GM12878 (cell line): ENCODE measurements around the gene KBTBD2. TPM values are rescaled to one million over a fixed set of nuclear protein-coding genes. Genes with fewer than 3 reads are reported as not detected.
A peak's percentile ranks its signal among the peaks of the same experiment; 100 is the strongest.

Experiments
- ATAC-seq: fragments of 200-7000 bp; cut with Tn5 transposase; 3 replicates; pipeline ENCODE4 v1.9.1; 2020; ENCODE audit warnings: mild to moderate bottlenecking, moderate library complexity
- BruUV-seq: library from RNA; stranded (reverse); fragments of 400-500 nt; replicated peaks from 2 replicates; lab custom pipeline; 2021; lab: Mats Ljungman, UMichigan
- CTCF ChIA-PET: fragments of 300-600 bp; sonication (Branson Sonifier 250); formaldehyde crosslinking; extraction: SDS; loops from one replicate; lab custom pipeline; 2021; ENCODE audit warnings: inconsistent platforms; lab: Yijun Ruan, JAX
- POLR2A ChIA-PET: fragments of 350-600 bp; formaldehyde crosslinking; extraction: SDS; loops from one replicate; lab custom pipeline; 2021; ENCODE audit warnings: inconsistent platforms; lab: Charles Lee
- RAD21 ChIA-PET: fragments of 300-600 bp; sonication (Branson Sonifier 250); formaldehyde crosslinking; loops from one replicate; lab custom pipeline; 2023; ENCODE audit warnings: antibody characterized with exemption; ENCODE audit not compliant: unreplicated experiment; lab: Charles Lee
- SMC1A ChIA-PET: fragments of 300-600 bp; sonication (Branson Sonifier 250); formaldehyde crosslinking; loops from one replicate; lab custom pipeline; 2023; ENCODE audit not compliant: unreplicated experiment, uncharacterized antibody; lab: Charles Lee
- DNase-seq: peaks from one replicate; pipeline ENCODE4 v3.0.0-alpha.2; 2011; ENCODE audit warnings: low read depth, low spot score
- FAIRE-seq: peaks from 3 replicates; lab custom pipeline; 2011; peaks lifted over from hg19 to GRCh38; lab: Jason Lieb, UNC
- H2AFZ ChIP-seq: 2 replicates; pipeline ENCODE4 v1.6.0; 2011; ENCODE audit warnings: low read depth, low read length, control low read depth; ENCODE audit not compliant: control insufficient read depth
- H3K27ac ChIP-seq: 2 replicates; pipeline ENCODE4 v1.5.1; 2011; ENCODE audit warnings: control low read depth; ENCODE audit not compliant: control insufficient read depth, insufficient read depth
- H3K27me3 ChIP-seq, 2 experiments: replicated peaks in 1 of 2; 2 replicates each; pipeline versions ENCODE4 v1.6.0 to v1.6.1; 2011; ENCODE audit warnings: low read length in 1 of 2; ENCODE audit not compliant: control insufficient read depth in 2 of 2, insufficient read depth in 2 of 2
- H3K36me3 ChIP-seq, 2 experiments: 2 replicates each; pipeline ENCODE4 v1.5.1; 2011; ENCODE audit warnings: low read length in 1 of 2; ENCODE audit not compliant: control insufficient read depth in 2 of 2, insufficient read depth in 2 of 2
- H3K4me1 ChIP-seq: 2 replicates; pipeline ENCODE4 v1.6.1; 2011; ENCODE audit warnings: mild to moderate bottlenecking, low read length, moderate library complexity, mixed read lengths; ENCODE audit not compliant: control insufficient read depth, insufficient read depth
- H3K4me2 ChIP-seq: 2 replicates; pipeline ENCODE4 v1.6.0; 2011; ENCODE audit warnings: control low read depth; ENCODE audit not compliant: control insufficient read depth, insufficient read depth
- H3K4me3 ChIP-seq: fragments of 200-600 bp; sonication (generic); 2 replicates; pipeline ENCODE4 v1.5.1; 2016
- H3K79me2 ChIP-seq: 2 replicates; pipeline ENCODE4 v1.6.0; 2011; ENCODE audit warnings: low read length; ENCODE audit not compliant: control insufficient read depth, insufficient read depth
- H3K9ac ChIP-seq: 2 replicates; pipeline ENCODE4 v1.8.0; 2011; ENCODE audit warnings: low read length, control low read depth, mixed read lengths; ENCODE audit not compliant: control insufficient read depth, insufficient read depth
- H3K9me3 ChIP-seq: replicated peaks from 3 replicates; pipeline ENCODE4 v1.5.1; 2011; ENCODE audit warnings: mild to moderate bottlenecking, low read length; ENCODE audit not compliant: control insufficient read depth, insufficient read depth
- H4K20me1 ChIP-seq: 2 replicates; pipeline ENCODE4 v1.6.0; 2011; ENCODE audit not compliant: control insufficient read depth, insufficient read depth
- CBX5 ChIP-seq: sonication (generic); IDR thresholded peaks from 2 replicates; pipeline ENCODE4 v1.6.1; 2016; ENCODE audit warnings: low read depth, moderate library complexity, mild to moderate bottlenecking, inconsistent platforms
- GABPA ChIP-seq: IDR thresholded peaks from 2 replicates; pipeline ENCODE4 v1.6.1; 2014; ENCODE audit warnings: antibody characterized with exemption, low read depth, mild to moderate bottlenecking, inconsistent platforms
- JUNB ChIP-seq: IDR thresholded peaks from 2 replicates; pipeline ENCODE4 v1.6.1; 2016; ENCODE audit warnings: antibody characterized with exemption, mild to moderate bottlenecking
- KLF5 ChIP-seq: fragments of 450-650 bp; IDR thresholded peaks from 2 replicates; pipeline ENCODE4 v1.6.1; 2014; ENCODE audit warnings: mild to moderate bottlenecking; ENCODE audit not compliant: partially characterized antibody
- NBN ChIP-seq: fragments of 450-650 bp; IDR thresholded peaks from 2 replicates; pipeline ENCODE4 v1.6.1; 2016
- REST ChIP-seq: IDR thresholded peaks from 2 replicates; pipeline ENCODE4 v1.6.1; 2012; ENCODE audit warnings: mild to moderate bottlenecking, low read depth, low read length
- TAF1 ChIP-seq: IDR thresholded peaks from 2 replicates; pipeline ENCODE4 v1.6.1; 2011; ENCODE audit warnings: mild to moderate bottlenecking, low read depth, low read length, borderline replicate concordance
- TCF3 ChIP-seq: IDR thresholded peaks from 2 replicates; pipeline ENCODE4 v1.6.1; 2012; ENCODE audit warnings: low read depth, mild to moderate bottlenecking, low read length, borderline replicate concordance; ENCODE audit not compliant: insufficient read depth
- USF1 ChIP-seq: IDR thresholded peaks from 2 replicates; pipeline ENCODE4 v1.6.1; 2011; ENCODE audit warnings: borderline replicate concordance, low read depth, mild to moderate bottlenecking, moderate library complexity, mixed read lengths, low read length; ENCODE audit not compliant: insufficient read depth; ENCODE audit errors: extremely low read length
- ZBED1 ChIP-seq: IDR thresholded peaks from 2 replicates; pipeline ENCODE4 v1.6.1; 2016; ENCODE audit warnings: borderline replicate concordance
- ZZZ3 ChIP-seq: IDR thresholded peaks from 2 replicates; pipeline ENCODE4 v1.6.1; 2011; ENCODE audit warnings: low read depth; ENCODE audit not compliant: control insufficient read depth, insufficient read length
- WGBS: methylation state at CpG from one replicate; pipeline ENCODE4 v1.1.6; 2016; ENCODE audit warnings: low lambda C conversion rate; ENCODE audit not compliant: insufficient replicate concordance, insufficient coverage; ENCODE audit errors: missing lambda C conversion rate; 5-methylcytosine and 5-hydroxymethylcytosine counted together
- in situ Hi-C: fragments of 300-500 bp; cut with MboI; formaldehyde crosslinking; loops from 9 replicates; pipeline ENCODE4 v1.14.3; 2018; ENCODE audit warnings: mixed read lengths
- intact Hi-C: fragments of 100-400 bp; cut with micrococcal nuclease; formaldehyde crosslinking; loops from one replicate; pipeline ENCODE4 v1.14.2; 2022; ENCODE audit not compliant: unreplicated experiment
- polyA plus RNA-seq, 11 experiments: library from polyadenylated mRNA; depleted of rRNA in 4 of 11; unstranded in 6 of 11; stranded (reverse) in 5 of 11; fragments of >200 nt; fragmentation: Nextera tagmentation in 4 of 11; fragmentation: Illumina TruSeq in 1 of 11; extraction: Ambion mirVana in 4 of 11; extraction: Trizol in 1 of 11; gene quantifications; 1 replicate in 1 of 11; 2 replicates in 10 of 11; pipeline versions ENCODE4 v1.2.1 to v1.2.3, GENCODE V29; 2011 to 2016; ENCODE audit warnings: inconsistent platforms in 2 of 11, missing spikeins in 2 of 11, low read depth in 1 of 11
- total RNA-seq, 4 experiments: library from RNA; depleted of rRNA in 3 of 4; stranded (reverse); fragments of >200 nt in 3 of 4; fragmentation: Illumina TruSeq in 1 of 4; extraction: Trizol in 1 of 4; gene quantifications; 2 replicates each; pipeline versions ENCODE4 v1.2.1 to v1.2.3, GENCODE V29; 2013 to 2021
- TF ChIP-seq, protein P1 (sequence below): fragments of 450-650 bp; IDR thresholded peaks from 2 replicates; pipeline ENCODE4 v1.6.1; 2017; ENCODE audit warnings: mild to moderate bottlenecking, moderate library complexity
- TF ChIP-seq, protein P2 (sequence below): fragments of 450-650 bp; IDR thresholded peaks from 2 replicates; pipeline ENCODE4 v1.6.1; 2014; ENCODE audit warnings: mild to moderate bottlenecking

KBTBD2 gene
- total and polyA plus RNA-seq, 10 of the 15 experiments (the other 5 are each of a cell fraction or from before 2014, with no cell fraction given), result 8.1 to 22.3 (median 16.2) TPM

DNA sequence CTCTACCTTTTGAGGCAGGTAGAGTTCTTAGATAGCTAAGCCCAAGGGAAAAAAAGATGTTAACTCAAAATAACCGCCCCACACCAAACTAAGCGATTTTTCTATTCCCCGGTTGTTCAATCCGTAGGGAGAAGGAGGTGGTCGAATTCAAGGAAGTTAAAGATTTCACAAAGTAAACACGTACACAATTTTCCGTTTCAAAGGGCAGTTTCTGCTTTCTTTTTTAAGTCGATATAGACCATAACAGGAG is 842 bp downstream of the KBTBD2 start:
- H3K27me3 ChIP-seq, result no peaks in the 10 kb centered on the region
- TF ChIP-seq KLF5, result no peak
- TF ChIP-seq, protein P1, sequence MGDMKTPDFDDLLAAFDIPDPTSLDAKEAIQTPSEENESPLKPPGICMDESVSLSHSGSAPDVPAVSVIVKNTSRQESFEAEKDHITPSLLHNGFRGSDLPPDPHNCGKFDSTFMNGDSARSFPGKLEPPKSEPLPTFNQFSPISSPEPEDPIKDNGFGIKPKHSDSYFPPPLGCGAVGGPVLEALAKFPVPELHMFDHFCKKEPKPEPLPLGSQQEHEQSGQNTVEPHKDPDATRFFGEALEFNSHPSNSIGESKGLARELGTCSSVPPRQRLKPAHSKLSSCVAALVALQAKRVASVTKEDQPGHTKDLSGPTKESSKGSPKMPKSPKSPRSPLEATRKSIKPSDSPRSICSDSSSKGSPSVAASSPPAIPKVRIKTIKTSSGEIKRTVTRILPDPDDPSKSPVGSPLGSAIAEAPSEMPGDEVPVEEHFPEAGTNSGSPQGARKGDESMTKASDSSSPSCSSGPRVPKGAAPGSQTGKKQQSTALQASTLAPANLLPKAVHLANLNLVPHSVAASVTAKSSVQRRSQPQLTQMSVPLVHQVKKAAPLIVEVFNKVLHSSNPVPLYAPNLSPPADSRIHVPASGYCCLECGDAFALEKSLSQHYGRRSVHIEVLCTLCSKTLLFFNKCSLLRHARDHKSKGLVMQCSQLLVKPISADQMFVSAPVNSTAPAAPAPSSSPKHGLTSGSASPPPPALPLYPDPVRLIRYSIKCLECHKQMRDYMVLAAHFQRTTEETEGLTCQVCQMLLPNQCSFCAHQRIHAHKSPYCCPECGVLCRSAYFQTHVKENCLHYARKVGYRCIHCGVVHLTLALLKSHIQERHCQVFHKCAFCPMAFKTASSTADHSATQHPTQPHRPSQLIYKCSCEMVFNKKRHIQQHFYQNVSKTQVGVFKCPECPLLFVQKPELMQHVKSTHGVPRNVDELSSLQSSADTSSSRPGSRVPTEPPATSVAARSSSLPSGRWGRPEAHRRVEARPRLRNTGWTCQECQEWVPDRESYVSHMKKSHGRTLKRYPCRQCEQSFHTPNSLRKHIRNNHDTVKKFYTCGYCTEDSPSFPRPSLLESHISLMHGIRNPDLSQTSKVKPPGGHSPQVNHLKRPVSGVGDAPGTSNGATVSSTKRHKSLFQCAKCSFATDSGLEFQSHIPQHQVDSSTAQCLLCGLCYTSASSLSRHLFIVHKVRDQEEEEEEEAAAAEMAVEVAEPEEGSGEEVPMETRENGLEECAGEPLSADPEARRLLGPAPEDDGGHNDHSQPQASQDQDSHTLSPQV, result no peak
- no peak for TF ChIP-seq CBX5
- no peak for TF ChIP-seq USF1
- TF ChIP-seq NBN, result no peak
- no peak for TF ChIP-seq ZBED1
- no peak for TF ChIP-seq ZZZ3
- TF ChIP-seq REST, result no peak
- TF ChIP-seq JUNB, result no peak
- TF ChIP-seq, protein P2, sequence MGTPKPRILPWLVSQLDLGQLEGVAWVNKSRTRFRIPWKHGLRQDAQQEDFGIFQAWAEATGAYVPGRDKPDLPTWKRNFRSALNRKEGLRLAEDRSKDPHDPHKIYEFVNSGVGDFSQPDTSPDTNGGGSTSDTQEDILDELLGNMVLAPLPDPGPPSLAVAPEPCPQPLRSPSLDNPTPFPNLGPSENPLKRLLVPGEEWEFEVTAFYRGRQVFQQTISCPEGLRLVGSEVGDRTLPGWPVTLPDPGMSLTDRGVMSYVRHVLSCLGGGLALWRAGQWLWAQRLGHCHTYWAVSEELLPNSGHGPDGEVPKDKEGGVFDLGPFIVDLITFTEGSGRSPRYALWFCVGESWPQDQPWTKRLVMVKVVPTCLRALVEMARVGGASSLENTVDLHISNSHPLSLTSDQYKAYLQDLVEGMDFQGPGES, result no peak
- no peak for TF ChIP-seq TCF3
- no peak for TF ChIP-seq GABPA
- no peak for TF ChIP-seq TAF1

More for the DNA sequence above, 842 bp downstream of the KBTBD2 start:
- in situ Hi-C loops, result no loop called here
- no peaks in the 10 kb centered on the region for H3K36me3 ChIP-seq
- no peak for FAIRE-seq
- intact Hi-C loops, result loop anchor here (2.0 to 10.0 kb wide), 5 partner anchors 44 to 396 kb away; partner anchors contain the start of genes AVL9, LSM5, NT5C3A and RP9
- H2AFZ ChIP-seq, result peak overlapping the region; percentile 73
- H3K79me2 ChIP-seq, result peaks cover 54% of the 10 kb centered on the region
- ChIA-PET CTCF (interaction anchor here (0.9 to 4.5 kb wide), 2 partner anchors 45 to 217 kb away, joined by 4 to 30 read pairs; no protein-coding TSS in a partner anchor), SMC1A (interaction anchor here (0.8 to 2.2 kb wide), 6 partner anchors 12 to 395 kb away, joined by 3 to 8 read pairs (median 4); partner anchors contain the start of gene AVL9), RAD21 (interaction anchor here (0.9 to 1.5 kb wide), 4 partner anchors 44 to 218 kb away, joined by 3 to 9 read pairs (median 4); partner anchors contain the start of gene RP9), POLR2A (interaction anchor here (1.2 to 4.0 kb wide), 5 partner anchors 9 to 173 kb away, joined by 3 to 21 read pairs (median 4); no protein-coding TSS in a partner anchor)
- no peak for DNase-seq
- no peaks in the 10 kb centered on the region for H3K9me3 ChIP-seq
- H3K4me1 ChIP-seq, result peaks cover 10% of the 10 kb centered on the region; the same call in 1 of the 2 replicates
- ATAC-seq, result no peak
- H3K4me2 ChIP-seq, result peak overlapping the region; percentile 82
- H3K4me3 ChIP-seq, result peak overlapping the region; percentile 87
- H3K27ac ChIP-seq, result peak overlapping the region; percentile 97
- peak overlapping the region; percentile 95 for H3K9ac ChIP-seq
- 2% methylated on average over 8 of the region's 8 CpGs for WGBS
- no peaks in the 10 kb centered on the region for H4K20me1 ChIP-seq
- no TSS peak for BruUV-seq
